ENCODE data around the gene FAM78B. TPM values are rescaled to one million over a fixed set of nuclear protein-coding genes. Genes with fewer than 3 reads are reported as not detected.

FAM78B gene
- total RNA-seq, 1 donor from 2014 or later: 1.0 TPM

DNA sequence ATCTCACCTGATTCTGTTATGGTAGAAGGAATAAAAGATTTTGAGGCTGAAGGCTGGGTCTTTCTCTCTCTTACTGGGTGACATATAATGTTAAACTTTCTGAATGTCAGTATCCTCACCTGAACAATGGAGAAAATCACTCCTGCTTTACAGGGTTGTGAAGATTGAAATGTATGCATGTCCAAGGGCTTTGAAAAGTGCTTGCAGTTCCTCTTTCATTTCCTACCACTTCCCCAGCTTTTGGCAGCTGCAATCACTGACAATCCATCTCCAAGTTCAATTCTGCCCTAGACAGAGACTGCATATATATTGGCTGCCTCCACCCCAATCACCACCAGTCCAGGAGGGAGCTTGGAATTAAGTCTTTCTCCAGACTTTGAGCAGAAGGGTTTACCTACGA is 39.8 kb downstream of the FAM78B start:
- Histone ChIP-seq H3K27me3 (ENCODE audit: control insufficient read depth in 3 of 3, insufficient read depth in 3 of 3, low read length in 3 of 3) (no peaks in the 10 kb centered on the region), H3K9me3 (ENCODE audit: control insufficient read depth in 3 of 3, low read length in 3 of 3) (no peaks in the 10 kb centered on the region), H3K4me3 (ENCODE audit: low read length in 3 of 3) (no peak overlapping the region), H3K36me3 (ENCODE audit: control insufficient read depth in 3 of 3, insufficient read depth in 3 of 3, low read length in 3 of 3) (no peaks in the 10 kb centered on the region), H3K27ac (ENCODE audit: low read depth, low read length) (no peak overlapping the region), H3K4me1 (ENCODE audit: control insufficient read depth in 3 of 3, insufficient read depth in 3 of 3, low read length in 3 of 3) (no peaks in the 10 kb centered on the region), H3K9ac (ENCODE audit: low read depth in 1 of 3, low read length in 3 of 3) (no peak overlapping the region)

DNA sequence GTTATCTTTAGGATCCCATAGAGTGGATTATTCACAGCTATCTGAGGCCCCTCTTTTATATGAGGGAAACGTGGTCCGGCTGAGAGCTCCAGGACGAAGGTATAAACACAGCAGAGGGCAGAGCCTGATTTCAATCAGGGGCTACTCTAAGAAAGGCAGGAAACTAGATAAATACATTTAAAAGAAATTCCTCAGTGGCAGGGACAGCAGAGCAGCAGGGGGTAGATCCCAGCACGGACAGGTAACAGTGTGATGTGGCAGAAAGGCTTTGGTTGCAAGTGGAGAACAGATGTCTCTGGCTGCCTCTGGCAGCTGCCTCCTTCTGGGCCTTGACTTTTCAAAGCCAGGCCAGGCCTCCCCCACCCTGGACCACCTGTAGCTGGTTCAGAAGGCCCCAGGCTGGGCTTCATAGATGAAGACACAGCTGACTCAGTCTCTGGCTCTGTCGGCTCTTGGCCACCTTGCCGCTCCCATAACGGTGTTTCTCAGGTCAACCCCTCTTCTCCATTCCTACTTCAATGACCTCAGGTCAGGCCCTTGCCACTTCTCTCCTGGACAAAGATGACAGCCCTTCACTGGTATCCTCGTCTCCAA is 43.8 kb downstream of the FAM78B start:
- Histone ChIP-seq H3K4me3 (ENCODE audit: low read length in 3 of 3) (no peak overlapping the region), H3K27me3 (ENCODE audit: control insufficient read depth in 3 of 3, insufficient read depth in 3 of 3, low read length in 3 of 3) (no peaks in the 10 kb centered on the region), H3K36me3 (ENCODE audit: control insufficient read depth in 3 of 3, insufficient read depth in 3 of 3, low read length in 3 of 3) (peaks cover 0 to 2% (median 0%) of the 10 kb centered on the region in 3 donors), H3K27ac (ENCODE audit: low read depth, low read length) (no peak overlapping the region), H3K9ac (ENCODE audit: low read depth in 1 of 3, low read length in 3 of 3) (no peak overlapping the region), H3K4me1 (ENCODE audit: control insufficient read depth in 3 of 3, insufficient read depth in 3 of 3, low read length in 3 of 3) (peaks cover 0 to 2% (median 0%) of the 10 kb centered on the region in 3 donors), H3K9me3 (ENCODE audit: control insufficient read depth in 3 of 3, low read length in 3 of 3) (no peaks in the 10 kb centered on the region)

DNA sequence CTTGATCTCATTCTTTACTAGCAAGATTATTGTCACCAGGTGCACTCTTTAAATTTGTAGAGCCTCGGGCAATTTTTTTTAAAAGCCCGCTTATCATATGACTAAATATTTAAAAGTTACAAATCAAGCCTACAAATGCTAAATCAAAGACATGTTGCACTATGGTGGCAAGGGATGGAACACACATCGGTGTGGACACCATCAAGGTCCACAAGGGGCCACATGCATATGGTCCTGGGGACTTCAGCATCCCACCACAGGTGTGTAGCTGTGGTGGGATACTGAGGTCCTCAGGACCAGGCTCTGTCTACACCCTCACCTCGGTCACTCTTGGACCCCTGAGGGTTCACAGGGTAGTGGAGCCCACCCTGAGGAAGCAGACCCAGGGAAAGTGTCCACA is 45.8 kb downstream of the FAM78B start:
- Histone ChIP-seq H3K36me3 (ENCODE audit: control insufficient read depth in 3 of 3, insufficient read depth in 3 of 3, low read length in 3 of 3) (peaks cover 0 to 2% (median 0%) of the 10 kb centered on the region in 3 donors), H3K27ac (ENCODE audit: low read depth, low read length) (no peak overlapping the region)

DNA sequence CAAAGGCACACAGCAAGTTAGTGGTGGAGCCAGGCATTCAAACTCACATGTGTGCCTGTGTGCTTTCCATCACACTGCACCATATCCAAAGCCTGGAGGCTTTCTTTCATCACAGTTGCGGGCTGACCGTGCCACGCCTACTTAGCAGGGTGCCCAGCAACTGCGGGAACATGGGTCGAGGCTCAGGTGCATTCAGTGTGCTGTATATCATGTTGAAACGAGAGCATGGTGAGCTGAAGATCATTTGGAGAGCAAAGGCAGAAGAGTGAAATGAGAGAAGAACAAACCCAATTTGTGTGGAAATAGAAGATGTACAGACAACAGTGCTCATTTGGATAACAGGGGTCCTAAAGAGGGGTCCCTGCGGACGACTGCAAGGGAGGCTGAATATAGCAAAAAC is 46.5 kb downstream of the FAM78B start:
- Histone ChIP-seq H3K27me3 (ENCODE audit: control insufficient read depth in 3 of 3, insufficient read depth in 3 of 3, low read length in 3 of 3) (no peaks in the 10 kb centered on the region), H3K27ac (ENCODE audit: low read depth, low read length) (no peak overlapping the region), H3K4me1 (ENCODE audit: control insufficient read depth in 3 of 3, insufficient read depth in 3 of 3, low read length in 3 of 3) (peaks cover 0 to 2% (median 0%) of the 10 kb centered on the region in 3 donors), H3K36me3 (ENCODE audit: control insufficient read depth in 3 of 3, insufficient read depth in 3 of 3, low read length in 3 of 3) (peaks cover 0 to 2% (median under 1%) of the 10 kb centered on the region in 3 donors), H3K9ac (ENCODE audit: low read depth in 1 of 3, low read length in 3 of 3) (no peak overlapping the region), H3K4me3 (ENCODE audit: low read length in 3 of 3) (no peak overlapping the region), H3K9me3 (ENCODE audit: control insufficient read depth in 3 of 3, low read length in 3 of 3) (no peaks in the 10 kb centered on the region)

More for the DNA sequence above, 45.8 kb downstream of the FAM78B start:
- no peak overlapping the region for H3K4me3 ChIP-seq (ENCODE audit: low read length in 3 of 3)
- H3K9me3 ChIP-seq (ENCODE audit: control insufficient read depth in 3 of 3, low read length in 3 of 3): no peaks in the 10 kb centered on the region
- no peak overlapping the region for H3K9ac ChIP-seq (ENCODE audit: low read depth in 1 of 3, low read length in 3 of 3)
- peaks cover 0 to 2% (median 0%) of the 10 kb centered on the region in 3 donors for H3K4me1 ChIP-seq (ENCODE audit: control insufficient read depth in 3 of 3, insufficient read depth in 3 of 3, low read length in 3 of 3)
- H3K27me3 ChIP-seq (ENCODE audit: control insufficient read depth in 3 of 3, insufficient read depth in 3 of 3, low read length in 3 of 3): no peaks in the 10 kb centered on the region

DNA sequence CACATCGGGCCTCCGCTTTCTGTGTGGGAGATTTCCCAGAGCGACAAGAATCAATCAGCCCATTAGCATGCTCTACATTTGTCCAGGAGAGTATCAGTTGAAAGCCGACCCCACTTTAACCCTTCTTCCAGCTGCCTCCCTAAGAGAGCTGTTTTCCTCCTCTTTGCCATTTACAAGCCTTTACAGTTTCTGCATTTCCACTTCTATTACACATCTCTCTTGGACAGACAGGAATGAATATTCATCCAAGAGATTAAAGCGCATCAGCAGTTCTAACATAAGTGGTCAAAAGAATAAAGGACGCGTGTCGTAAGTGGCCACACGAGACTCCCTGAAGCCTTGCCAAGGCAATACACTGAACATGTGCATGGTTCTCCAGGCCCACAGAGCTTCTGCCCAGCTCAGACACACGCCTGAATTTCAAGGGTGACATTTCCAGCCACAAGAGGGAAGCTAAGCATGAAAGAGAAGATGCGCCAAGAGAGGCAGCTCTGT is 47.3 kb downstream of the FAM78B start:
- Histone ChIP-seq H3K4me1 (ENCODE audit: control insufficient read depth in 3 of 3, insufficient read depth in 3 of 3, low read length in 3 of 3) (peaks cover 0 to 2% (median 0%) of the 10 kb centered on the region in 3 donors), H3K9ac (ENCODE audit: low read depth in 1 of 3, low read length in 3 of 3) (no peak overlapping the region), H3K27me3 (ENCODE audit: control insufficient read depth in 3 of 3, insufficient read depth in 3 of 3, low read length in 3 of 3) (no peaks in the 10 kb centered on the region), H3K36me3 (ENCODE audit: control insufficient read depth in 3 of 3, insufficient read depth in 3 of 3, low read length in 3 of 3) (peaks cover 0 to 4% (median 2%) of the 10 kb centered on the region in 3 donors), H3K27ac (ENCODE audit: low read depth, low read length) (no peak overlapping the region), H3K4me3 (ENCODE audit: low read length in 3 of 3) (no peak overlapping the region), H3K9me3 (ENCODE audit: control insufficient read depth in 3 of 3, low read length in 3 of 3) (no peaks in the 10 kb centered on the region)

DNA sequence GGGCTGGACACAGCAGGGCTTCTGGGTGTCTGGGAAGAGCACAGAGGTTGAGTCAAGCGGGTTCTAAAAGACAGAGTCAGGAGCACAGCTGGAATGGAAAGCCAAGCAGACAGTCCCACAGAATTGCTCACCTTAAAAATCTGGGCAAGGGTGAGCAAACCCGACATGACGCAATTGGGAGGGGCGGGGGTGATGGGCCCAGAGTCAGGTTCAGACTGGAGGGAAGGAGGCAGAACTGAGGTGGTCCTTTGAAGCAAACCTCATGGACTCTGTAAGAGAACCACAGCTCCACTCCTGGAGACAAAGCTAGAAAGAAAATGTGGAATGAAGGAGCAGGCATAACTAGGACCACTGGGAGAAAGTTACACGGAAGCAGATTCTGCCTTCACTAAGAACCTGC is 49.0 kb downstream of the FAM78B start:
- Histone ChIP-seq H3K9me3 (ENCODE audit: control insufficient read depth in 3 of 3, low read length in 3 of 3) (no peaks in the 10 kb centered on the region), H3K36me3 (ENCODE audit: control insufficient read depth in 3 of 3, insufficient read depth in 3 of 3, low read length in 3 of 3) (peaks cover 0 to 4% (median 2%) of the 10 kb centered on the region in 3 donors), H3K27me3 (ENCODE audit: control insufficient read depth in 3 of 3, insufficient read depth in 3 of 3, low read length in 3 of 3) (no peaks in the 10 kb centered on the region), H3K9ac (ENCODE audit: low read depth in 1 of 3, low read length in 3 of 3) (no peak overlapping the region), H3K27ac (ENCODE audit: low read depth, low read length) (no peak overlapping the region), H3K4me1 (ENCODE audit: control insufficient read depth in 3 of 3, insufficient read depth in 3 of 3, low read length in 3 of 3) (peaks cover 0 to 2% (median 0%) of the 10 kb centered on the region in 3 donors), H3K4me3 (ENCODE audit: low read length in 3 of 3) (no peak overlapping the region)

DNA sequence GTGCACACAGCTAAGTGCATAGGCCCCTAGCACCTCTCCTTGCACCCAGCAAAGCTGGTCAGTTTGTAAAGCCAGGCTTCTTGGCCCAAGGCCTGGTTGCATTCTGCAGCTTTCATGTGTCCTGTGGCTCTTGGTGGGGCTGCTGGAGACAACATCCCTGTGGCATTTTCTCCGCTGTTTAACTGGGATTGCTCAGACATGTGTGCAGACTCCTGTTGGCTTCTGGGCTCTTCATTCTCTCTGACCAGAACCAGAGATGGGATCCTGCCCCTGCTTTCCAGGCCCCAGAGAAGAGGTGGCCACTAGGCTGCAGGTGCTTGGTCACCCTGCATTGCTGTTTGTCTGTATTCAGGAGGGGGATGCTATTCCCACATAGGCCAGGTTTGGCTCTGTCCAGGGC is 50.8 kb downstream of the FAM78B start:
- Histone ChIP-seq H3K36me3 (ENCODE audit: control insufficient read depth in 3 of 3, insufficient read depth in 3 of 3, low read length in 3 of 3) (peaks cover 0 to 4% (median 2%) of the 10 kb centered on the region in 3 donors), H3K9ac (ENCODE audit: low read depth in 1 of 3, low read length in 3 of 3) (no peak overlapping the region), H3K4me3 (ENCODE audit: low read length in 3 of 3) (no peak overlapping the region), H3K27ac (ENCODE audit: low read depth, low read length) (no peak overlapping the region), H3K9me3 (ENCODE audit: control insufficient read depth in 3 of 3, low read length in 3 of 3) (no peaks in the 10 kb centered on the region), H3K27me3 (ENCODE audit: control insufficient read depth in 3 of 3, insufficient read depth in 3 of 3, low read length in 3 of 3) (no peaks in the 10 kb centered on the region), H3K4me1 (ENCODE audit: control insufficient read depth in 3 of 3, insufficient read depth in 3 of 3, low read length in 3 of 3) (peaks cover 0 to 2% (median 0%) of the 10 kb centered on the region in 3 donors)

DNA sequence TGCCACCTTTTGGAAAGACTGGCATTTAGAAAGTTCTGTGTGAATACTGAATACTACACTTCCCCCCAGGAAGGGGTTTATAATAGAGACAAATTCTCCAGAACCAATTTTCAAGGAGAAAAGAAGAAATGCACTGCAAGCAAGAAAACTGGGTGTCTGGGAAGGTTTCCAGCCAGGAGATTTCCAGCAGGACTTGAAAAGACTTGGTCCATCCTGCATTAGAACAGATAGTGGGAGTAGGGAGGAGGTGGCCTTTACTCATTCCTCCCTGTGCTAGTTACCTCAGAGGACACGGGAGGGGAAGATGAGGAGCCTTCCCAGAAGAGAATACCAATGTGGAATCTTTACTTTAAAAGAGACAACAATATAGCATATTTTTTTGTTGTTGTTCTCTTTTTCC is 52.4 kb downstream of the FAM78B start:
- Histone ChIP-seq H3K27ac (ENCODE audit: low read depth, low read length) (no peak overlapping the region), H3K4me3 (ENCODE audit: low read length in 3 of 3) (no peak overlapping the region), H3K36me3 (ENCODE audit: control insufficient read depth in 3 of 3, insufficient read depth in 3 of 3, low read length in 3 of 3) (peaks cover 0 to 4% (median 0%) of the 10 kb centered on the region in 3 donors), H3K4me1 (ENCODE audit: control insufficient read depth in 3 of 3, insufficient read depth in 3 of 3, low read length in 3 of 3) (no peaks in the 10 kb centered on the region), H3K9ac (ENCODE audit: low read depth in 1 of 3, low read length in 3 of 3) (no peak overlapping the region), H3K9me3 (ENCODE audit: control insufficient read depth in 3 of 3, low read length in 3 of 3) (no peaks in the 10 kb centered on the region), H3K27me3 (ENCODE audit: control insufficient read depth in 3 of 3, insufficient read depth in 3 of 3, low read length in 3 of 3) (no peaks in the 10 kb centered on the region)

DNA sequence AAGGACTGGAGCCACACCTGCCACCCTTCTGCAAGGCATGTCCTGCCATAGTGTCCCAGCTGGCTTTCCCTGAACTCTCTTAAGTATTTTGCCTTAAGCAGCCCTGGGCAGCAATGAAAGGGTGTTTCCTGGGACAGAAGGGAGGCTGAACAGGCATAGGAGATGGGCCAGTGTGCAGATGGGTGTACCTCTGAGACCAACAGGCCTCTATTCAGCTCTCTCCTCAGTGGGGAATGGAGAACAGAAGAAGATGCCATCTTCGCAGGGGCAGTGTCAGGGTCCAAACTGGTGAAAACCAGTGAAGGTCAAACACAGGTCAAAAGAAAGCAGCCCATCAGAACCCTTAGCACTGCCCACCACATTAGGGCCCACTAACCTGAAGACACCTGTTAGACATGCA is 53.2 kb downstream of the FAM78B start:
- Histone ChIP-seq H3K36me3 (ENCODE audit: control insufficient read depth in 3 of 3, insufficient read depth in 3 of 3, low read length in 3 of 3) (peaks cover 0 to 4% (median 0%) of the 10 kb centered on the region in 3 donors), H3K4me1 (ENCODE audit: control insufficient read depth in 3 of 3, insufficient read depth in 3 of 3, low read length in 3 of 3) (no peaks in the 10 kb centered on the region), H3K27ac (ENCODE audit: low read depth, low read length) (no peak overlapping the region), H3K9ac (ENCODE audit: low read depth in 1 of 3, low read length in 3 of 3) (no peak overlapping the region), H3K27me3 (ENCODE audit: control insufficient read depth in 3 of 3, insufficient read depth in 3 of 3, low read length in 3 of 3) (no peaks in the 10 kb centered on the region), H3K9me3 (ENCODE audit: control insufficient read depth in 3 of 3, low read length in 3 of 3) (no peaks in the 10 kb centered on the region), H3K4me3 (ENCODE audit: low read length in 3 of 3) (no peak overlapping the region)

DNA sequence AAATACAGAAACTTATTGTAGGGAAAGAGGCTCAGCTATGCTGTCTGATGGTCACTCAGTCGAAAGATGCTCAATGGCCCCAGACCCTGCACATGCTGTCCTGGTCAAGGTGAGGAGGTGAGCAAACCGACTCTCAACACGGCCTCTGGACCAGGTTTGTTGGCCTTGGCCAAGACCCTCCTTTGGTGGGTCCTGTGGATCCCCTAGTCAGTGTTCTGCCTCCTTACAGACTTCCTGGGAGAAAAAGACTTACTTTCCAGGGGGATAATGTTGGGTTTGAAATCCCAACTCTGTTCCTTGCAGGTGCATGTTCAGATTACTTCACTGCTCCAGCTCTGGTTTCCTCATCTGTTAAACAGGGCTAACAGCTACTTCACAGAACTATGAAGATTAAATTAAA is 53.8 kb downstream of the FAM78B start:
- no peak overlapping the region for H3K9ac ChIP-seq (ENCODE audit: low read depth in 1 of 3, low read length in 3 of 3)
- H3K27ac ChIP-seq (ENCODE audit: low read depth, low read length): no peak overlapping the region
- no peaks in the 10 kb centered on the region for H3K4me1 ChIP-seq (ENCODE audit: control insufficient read depth in 3 of 3, insufficient read depth in 3 of 3, low read length in 3 of 3)
- H3K4me3 ChIP-seq (ENCODE audit: low read length in 3 of 3): no peak overlapping the region
- H3K9me3 ChIP-seq (ENCODE audit: control insufficient read depth in 3 of 3, low read length in 3 of 3): no peaks in the 10 kb centered on the region
- H3K27me3 ChIP-seq (ENCODE audit: control insufficient read depth in 3 of 3, insufficient read depth in 3 of 3, low read length in 3 of 3): no peaks in the 10 kb centered on the region
- H3K36me3 ChIP-seq (ENCODE audit: control insufficient read depth in 3 of 3, insufficient read depth in 3 of 3, low read length in 3 of 3): peaks cover 0 to 4% (median 0%) of the 10 kb centered on the region in 3 donors

Measured in skeletal muscle tissue (tissue), 4 donors.